HEK293T (cell line): ENCODE results near the gene DMC1.
"Not testable (repeated sequence)": the region's sequence is repeated elsewhere in the genome, so short reads cannot be mapped to it uniquely, and the experiment has no call there.

Experiments used
- BHLHE40 ChIP-seq: fragments of 450-650 bp; IDR thresholded peaks from 2 replicates; pipeline ENCODE4 v1.6.1; 2016; ENCODE audit warnings: mild to moderate bottlenecking, moderate library complexity, borderline replicate concordance
- FOXK2 ChIP-seq: fragments of 450-650 bp; IDR thresholded peaks from 2 replicates; pipeline ENCODE4 v1.6.1; 2016; ENCODE audit warnings: mild to moderate bottlenecking
- HDGF ChIP-seq: fragments of 450-650 bp; IDR thresholded peaks from 2 replicates; pipeline ENCODE4 v1.6.1; 2017; ENCODE audit warnings: antibody characterized with exemption, borderline replicate concordance
- SP1 ChIP-seq: fragments of 450-650 bp; IDR thresholded peaks from 2 replicates; pipeline ENCODE4 v1.6.1; 2017

GRCh38 chr22:38582923-38583322 lies 12.9 kb upstream of the DMC1 start:
- not testable (repeated sequence) for TF ChIP-seq FOXK2, HDGF, SP1, BHLHE40
